NCI-H446 treated with DMSO at 0.1 percent for 48 hours (cell line): ENCODE data around the gene TOX2.

Experiments used
- DNase-seq: peaks from one replicate; lab custom pipeline; 2025; lab: John Stamatoyannopoulos, UW

TOX2 gene

DNA sequence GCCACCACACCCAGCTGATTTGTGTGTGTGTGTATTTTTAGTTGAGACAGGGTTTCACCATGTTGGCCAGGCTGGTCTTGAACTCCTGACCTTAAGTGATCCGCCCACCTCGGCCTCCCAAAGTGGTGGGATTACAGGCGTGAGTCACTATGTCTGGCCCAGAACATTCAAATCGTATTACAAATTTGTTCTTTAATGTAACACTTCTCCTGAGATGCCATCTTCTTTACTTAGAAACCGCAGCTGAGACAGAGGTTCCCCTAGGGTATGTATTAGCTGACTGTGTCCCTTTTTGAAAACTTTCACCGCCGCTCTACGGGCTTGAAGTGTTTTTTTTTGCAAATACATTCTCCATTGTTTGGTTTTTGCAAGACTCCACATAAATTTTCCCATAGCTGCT lies 62.6 kb downstream of the TOX2 start:
- no peak for DNase-seq

DNA sequence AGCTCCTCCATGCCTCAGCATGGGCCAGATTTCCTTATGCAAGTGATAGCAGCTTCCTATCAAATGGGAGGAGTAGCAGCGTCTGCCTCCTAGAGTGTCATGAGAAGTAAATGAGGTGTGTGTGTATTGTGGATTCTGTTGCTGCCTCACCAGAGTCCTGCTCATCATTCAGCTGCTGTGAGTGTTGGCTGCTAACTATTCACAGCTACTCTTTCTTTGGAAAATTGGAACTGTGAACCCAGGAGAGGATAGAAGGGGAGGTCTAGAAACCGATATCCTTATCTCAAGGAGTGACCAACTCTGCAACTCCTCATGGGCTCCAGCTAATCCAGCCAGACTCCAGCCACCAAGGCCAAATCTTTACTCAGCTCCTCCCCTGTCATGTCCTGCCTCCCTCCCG lies 63.3 kb downstream of the TOX2 start:
- no peak for DNase-seq

DNA sequence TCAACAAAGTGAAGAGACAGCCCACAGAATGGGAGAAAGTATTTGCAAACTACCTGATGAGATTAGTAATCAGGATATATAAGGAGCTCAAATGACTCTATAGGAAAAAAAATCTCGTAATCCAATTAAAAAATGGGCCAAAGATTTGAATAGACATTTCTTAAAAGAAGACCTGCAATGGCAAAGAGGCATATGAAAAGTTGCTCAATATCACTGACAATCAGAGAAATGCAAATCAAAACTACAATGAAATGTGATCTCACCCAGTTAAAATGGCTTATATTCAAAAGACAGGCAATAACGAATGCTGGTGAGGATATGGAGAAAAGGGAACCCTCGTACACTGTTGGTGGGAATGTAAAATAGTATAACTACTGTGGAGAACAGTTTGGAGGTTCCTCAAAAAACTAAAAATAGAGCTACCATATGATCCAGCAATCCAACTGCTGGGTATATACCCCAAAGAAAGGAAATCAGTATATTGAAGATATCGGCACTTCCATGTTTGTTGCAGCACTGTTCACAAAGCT lies 65.0 kb downstream of the TOX2 start:
- no peak for DNase-seq

DNA sequence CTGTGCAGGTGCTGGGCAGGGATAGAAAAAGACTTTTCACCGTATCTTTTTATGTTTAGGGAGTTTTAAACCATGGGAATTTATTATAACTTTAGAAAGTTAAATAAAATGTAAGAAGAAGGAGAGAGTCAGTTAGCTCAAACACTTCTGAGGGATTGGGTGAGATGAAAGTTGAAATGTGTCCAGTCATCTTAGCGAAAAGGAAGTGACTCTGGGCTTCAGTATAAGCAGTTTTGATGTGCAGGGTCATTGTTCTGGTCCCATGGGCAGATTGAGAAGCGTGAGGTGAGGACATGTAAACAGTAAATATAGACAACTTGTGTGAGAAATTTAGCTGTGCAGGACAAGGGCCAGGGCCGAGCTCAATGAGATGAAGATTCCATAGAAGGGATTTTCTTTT lies 66.9 kb downstream of the TOX2 start:
- DNase-seq = no peak

DNA sequence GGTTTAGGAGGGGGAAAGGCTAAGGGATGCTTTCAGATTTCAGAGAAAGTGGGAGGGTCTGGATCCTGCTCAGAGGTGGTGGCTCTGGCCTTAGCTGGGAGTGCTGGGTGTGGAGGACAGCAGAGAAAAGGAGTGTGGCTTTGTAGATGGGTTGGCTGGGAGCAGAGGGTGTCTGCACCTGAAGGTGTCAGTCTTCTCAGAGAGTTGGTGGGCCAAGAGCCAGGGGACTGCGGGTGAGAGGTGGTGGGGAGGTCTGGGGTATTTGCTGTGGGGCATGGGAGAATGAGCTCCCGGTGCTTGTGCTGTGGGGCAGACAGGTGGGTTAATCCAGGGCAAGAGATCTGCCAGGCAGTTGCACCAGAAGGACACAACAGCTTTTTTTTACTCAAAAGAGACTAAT lies 67.4 kb downstream of the TOX2 start:
- DNase-seq = no peak

DNA sequence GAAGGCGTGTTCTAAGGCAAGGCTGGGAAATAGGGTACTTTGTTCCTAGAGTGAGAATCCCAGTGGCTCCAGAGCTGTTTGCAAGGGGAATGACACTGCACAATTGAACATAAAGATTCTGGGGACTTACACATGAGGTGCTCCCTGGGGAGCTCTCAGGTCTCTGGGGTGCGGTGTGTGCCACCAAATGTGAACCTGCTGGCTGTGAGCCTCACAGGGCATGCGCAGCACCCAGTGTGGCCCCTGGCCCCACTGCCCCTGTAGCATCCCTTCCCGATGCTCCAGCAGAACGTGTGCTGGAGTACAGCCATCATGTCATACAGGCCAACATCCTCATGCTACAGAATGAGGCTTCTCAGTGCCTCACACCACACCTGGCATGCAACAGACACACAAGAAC lies 68.2 kb downstream of the TOX2 start:
- no peak for DNase-seq

DNA sequence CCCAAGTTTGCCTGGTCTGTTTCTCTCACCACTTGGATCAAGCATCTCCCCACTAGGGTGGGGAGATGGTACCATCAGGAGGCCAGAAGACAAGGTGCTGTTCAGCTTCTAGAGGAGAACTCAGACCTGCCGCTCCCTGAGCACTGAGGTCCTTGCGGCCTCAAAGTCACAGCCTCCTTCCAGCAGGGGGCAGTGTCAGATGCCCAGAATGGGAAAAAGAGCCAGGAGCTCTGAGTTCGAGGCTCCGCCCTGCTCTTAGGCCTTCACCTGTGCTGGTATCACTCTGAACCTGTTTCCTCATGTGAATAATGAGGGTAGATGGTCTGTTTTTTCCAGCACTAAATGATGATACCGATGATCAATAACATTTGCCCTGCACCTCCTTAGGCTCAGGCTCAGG lies 68.7 kb downstream of the TOX2 start:
- DNase-seq = no peak

DNA sequence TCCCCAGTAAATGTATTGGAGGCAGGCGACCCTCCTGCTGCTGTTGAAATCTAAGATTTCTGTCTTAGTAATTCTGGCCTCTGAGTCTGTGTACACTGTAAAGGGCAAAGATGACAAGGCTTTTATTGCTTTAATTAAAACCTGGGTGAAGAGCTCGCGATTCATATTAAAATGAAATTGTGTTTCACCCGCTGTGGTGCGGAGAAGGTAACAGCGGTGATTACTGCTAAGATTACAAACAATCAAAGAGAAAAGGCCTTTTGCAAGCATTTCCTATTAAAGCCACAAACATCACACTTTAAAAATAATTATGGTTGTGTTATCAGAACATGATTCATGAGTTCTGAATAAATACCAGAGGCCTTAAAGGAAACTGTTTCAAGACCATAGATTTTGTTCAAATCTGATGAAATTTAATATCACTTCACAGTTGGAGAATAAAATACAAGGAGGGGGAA lies 69.3 kb downstream of the TOX2 start:
- no peak for DNase-seq

DNA sequence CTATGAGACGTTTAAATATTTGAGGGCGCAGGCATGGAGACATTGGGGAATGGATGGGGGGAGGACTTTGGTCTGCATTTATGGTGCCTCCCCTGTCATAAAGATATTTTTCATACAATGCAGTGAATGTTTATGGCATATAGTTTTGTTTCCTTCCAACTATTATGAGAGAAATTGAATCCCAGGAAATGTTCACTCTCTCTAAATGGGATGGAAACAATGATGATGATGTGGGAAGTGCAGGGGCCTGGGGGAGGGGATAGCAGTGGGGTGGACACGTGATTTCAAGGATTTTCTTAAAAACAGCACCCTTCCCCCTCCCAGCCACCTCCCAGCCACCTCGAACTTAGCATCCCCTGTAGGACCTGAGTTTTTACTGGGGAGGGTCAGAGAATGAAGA lies 69.9 kb downstream of the TOX2 start:
- no peak for DNase-seq

DNA sequence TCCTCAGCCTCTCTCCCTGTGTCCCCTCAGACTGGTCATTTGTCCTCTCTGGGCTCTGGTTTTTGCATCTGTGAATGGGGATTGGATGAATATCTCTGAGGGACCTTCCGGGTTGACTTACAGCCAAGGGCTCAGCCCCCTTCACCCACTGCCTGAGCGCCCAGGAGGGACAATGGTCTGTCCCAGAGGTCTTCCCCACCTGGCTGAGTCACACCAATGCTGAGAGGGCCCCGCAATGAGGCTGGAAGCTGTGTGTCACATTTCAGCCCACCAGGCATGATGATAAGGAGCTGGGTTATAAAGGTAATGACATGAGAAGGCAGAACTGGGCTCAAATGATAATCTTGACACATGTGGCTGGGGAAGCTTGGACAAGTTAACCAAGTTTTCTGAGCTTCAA lies 70.5 kb downstream of the TOX2 start:
- DNase-seq = no peak

DNA sequence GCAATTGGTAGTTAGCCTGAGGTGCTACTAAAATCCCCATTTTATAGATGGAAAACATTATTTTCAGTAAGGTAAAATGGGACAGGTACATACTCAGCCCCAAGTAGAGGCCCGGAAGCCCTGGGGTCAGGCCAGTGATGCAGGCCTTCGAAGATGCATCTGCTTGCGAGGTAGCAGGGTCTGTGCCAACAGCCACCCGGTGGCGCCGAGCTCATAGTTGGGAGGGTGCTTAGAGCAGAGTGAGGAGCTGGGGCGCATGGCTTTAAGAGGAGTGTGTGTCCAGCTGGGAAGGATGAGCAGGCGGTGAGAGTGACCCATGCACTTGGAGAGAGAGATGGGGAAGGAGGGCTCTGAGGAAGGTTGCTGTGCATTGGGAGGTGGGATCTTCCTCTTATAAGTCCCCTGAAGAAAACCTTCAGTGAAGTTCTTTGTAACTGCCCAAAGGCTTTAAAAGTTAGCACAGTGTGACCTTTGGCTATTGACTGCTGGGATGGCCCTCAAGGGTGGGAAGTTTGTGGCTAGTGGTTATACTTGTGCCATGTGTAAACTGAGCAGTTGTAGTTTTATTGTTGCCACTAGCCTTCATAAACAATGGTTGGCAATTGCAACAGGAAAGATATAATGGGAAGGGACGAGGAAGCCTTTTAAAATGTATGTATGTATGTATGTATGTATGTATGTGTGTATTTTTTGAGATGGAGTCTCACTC lies 71.1 kb downstream of the TOX2 start:
- DNase-seq = no peak

DNA sequence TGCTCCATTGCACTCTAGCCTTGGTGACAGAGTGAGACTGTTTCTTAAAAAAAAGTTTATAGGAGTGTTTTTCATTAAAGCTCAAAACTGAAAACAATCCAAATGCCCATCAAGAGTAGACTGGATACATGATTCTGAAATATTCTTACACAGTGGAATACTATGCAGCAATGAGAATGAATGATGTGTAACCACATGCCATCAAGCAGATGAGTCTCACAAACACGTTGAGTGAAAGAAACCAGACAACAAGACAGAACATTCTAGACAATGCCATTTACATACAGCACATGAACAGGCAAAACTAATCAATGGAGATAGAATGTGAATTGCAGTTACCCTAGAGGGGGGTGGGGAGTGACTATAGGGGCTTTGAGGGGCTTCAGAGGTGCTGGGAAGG lies 72.4 kb downstream of the TOX2 start:
- no peak for DNase-seq

DNA sequence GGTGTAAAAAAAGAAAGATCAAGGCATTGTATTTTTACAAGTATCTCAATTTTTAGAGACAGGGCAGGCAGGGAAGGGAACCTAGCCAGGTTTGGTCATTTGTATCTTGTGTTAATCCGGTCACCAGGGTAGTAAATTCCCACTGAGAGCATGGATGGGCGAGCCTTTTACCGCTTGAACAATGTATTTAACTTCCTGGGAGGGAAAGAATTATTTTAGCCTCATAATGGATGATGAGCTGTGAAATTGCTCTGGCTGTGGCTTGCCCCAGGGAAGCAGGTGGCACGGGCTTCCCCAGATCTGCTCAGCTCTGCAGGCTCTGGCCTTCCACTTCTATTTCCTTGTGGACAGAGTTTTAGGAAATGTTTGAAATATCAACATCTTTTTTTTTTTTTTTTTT lies 72.9 kb downstream of the TOX2 start:
- no peak for DNase-seq

DNA sequence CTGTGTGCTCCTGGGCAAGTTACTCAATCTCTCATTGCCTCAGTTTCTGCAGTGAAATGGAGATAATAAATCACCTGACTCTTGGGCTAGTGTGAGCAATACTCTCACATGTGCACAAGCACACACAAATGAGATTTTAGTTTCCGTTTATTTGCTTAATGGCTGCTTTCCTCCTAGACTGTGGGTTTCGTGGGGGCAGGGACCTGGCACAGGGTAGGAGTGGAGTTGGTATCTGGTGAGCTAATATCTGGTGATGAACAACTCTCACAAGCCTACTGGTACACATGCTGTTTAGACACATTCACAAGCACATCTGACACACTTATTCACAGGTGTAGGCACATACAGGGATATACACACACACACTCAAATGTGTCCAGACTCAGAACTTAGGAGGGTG lies 73.8 kb downstream of the TOX2 start:
- no peak for DNase-seq

DNA sequence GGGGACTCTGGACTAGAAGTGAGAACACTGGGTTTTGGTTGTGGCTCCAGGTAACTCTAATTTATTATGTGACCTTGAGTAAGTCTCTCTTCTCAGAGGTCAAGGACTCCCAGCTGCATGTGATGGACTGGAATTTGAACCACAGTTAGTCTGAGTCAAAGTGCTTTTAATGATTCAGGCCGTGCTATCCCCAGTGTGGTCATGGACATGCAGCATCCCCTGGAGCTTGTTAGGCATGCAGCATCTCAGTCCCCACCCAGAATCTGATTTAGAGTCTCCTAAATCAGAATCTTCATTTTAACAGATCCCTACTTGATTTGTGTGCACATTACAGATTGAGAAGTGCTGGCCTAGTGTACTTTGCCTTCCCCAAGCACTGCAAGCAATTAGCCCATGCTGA lies 74.2 kb downstream of the TOX2 start:
- DNase-seq = no peak

DNA sequence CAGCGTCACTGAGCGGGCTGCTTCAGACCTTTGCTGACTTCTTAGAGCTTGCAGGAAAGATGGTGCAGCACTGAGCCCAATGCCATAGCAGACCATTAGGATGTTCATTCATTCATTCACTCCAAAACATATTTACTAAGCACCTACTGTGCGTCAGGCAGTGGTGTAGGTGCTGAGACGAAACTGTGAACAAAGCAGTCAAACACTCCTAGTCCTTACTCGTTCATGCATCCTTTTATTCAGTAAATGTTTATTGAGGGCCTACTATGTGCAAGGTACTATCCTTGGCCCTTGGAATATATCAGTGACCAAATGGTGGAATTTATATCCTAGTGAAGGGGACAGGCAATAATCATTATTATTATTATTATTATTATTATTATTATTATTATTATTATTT lies 76.6 kb downstream of the TOX2 start:
- DNase-seq = no peak

DNA sequence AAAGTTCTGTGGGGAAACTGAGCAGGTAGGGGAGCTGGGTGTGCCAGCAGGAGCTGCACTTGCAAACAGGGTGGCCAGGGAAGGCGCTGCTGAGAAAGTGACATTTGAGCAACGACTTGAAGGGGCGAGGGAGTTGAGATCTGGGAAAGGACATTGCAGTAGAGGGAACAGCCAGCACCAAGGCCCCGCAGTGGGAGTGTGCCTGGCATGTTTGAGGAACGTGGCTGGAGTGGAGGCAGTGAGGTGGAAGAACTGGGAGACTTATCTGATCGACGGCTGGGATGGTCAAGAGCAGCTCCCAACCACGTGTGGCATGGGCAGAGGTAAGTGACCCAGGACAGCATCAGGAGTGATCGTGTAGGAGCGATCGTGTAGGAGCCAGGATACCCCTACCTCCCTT lies 77.3 kb downstream of the TOX2 start:
- no peak for DNase-seq

DNA sequence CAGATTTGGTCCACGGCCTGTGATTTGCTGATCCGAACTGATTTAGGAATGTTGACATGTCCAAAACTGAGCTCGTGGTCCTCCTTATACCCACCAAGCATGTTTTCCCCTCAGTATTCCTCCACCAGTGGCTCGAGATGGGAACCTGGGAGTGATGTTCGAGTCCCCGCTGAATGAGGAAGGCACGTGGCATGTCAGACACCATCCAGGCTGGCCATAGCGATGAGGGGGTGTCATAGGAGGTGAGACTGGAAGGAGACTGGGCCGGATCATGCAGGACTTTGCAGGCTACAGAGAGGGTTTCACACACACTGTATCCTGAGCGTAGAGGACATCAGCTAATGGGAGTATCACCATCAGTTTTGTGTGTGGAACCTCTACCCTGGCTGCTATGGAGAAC lies 78.2 kb downstream of the TOX2 start:
- no peak for DNase-seq

DNA sequence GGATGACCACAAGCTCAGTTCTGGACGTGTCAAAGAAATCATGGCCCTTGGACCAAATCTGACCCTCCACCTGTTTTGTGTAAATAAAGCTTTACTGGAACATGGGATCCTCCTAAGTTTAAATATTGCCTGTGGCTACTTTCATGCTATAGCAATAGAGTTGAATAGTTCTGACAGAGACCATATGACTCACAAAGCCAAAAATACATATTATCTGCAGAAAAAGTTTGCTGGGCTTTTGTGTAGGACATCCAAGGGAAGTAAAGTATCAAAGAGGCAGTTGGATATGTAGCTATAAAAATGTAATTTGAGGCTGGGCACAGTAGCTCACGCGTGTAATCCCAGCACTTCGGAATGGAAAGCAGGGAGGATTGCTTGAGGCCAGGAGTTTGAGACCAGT lies 78.9 kb downstream of the TOX2 start:
- no peak for DNase-seq

DNA sequence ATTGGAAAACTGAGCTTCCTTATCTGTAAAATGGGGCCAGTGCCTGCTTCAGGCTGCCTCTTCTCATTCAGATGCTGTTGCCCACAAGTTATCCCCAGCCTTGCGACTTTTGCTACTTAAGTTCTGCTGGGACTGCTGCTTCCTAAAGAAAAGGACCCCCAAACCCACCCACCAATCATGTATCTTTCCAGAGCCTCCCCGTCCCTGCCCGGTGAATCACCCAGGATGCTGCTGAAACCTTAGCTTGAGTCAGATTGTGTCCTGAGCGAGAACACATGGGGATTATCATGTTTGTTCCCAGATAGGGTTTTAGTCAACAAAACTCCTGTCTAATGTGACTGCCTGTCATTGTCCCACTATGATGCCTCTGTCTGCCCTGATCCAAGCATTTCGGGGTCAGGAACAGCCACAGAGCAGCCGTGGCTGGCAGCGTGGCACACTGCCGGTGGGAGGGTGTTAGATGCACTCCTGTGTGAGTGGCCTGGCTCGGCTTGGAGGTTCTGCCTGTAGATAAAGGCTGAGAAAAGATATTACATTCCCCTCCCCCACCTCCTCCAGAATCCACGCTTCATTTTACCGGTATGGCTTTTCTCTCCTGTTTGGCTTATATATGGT lies 79.9 kb downstream of the TOX2 start:
- no peak for DNase-seq

DNA sequence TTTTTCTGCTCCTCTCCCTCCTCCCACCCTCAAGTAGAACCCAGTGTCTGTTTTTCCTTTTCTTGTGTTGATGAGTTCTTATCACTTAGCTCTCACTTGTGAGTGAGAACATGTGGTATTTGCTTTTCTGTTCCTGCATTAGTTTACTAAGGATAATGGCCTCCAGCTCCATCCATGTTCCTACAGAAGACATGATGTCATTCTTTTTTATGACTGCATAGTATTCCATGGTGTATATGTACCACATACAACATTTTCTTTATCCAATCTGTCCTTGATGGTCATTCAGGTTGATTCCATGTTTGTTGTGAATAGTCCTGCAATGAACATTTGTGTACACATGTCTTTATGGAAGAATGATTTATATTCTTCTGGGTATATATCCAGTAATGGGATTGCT lies 81.0 kb downstream of the TOX2 start:
- no peak for DNase-seq

DNA sequence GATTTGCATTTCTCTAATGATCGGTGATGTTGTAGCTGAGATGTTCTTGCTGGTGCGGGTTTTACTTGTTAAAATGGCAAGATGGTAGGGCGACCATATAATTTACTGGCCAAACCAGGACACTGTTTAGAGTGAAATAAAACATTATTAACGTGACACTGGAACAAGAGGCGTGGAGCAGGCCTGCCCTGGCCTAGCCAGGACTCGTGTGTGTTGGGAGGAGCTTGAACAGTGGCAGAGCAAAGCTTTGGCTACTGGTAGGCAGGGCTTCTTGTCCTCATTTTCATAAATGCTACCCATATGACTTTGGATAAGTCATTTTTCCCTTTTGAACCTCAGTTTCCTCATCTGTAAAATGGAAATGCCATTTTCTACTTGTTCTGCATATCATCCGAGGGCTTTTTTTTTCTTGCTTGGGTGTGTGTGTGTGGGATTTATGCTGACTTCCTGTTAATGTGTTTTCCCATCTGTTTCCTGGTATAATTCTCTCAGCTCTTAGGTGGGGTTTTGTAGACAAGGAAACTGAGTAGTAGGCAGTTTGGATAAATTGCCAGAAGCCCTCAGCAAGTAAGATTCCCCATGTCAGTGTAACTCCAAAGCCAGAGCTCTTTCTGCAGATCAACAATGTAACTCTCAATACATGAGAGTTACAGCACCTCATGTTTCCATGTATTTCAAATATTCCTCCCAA lies 81.7 kb downstream of the TOX2 start:
- no peak for DNase-seq

DNA sequence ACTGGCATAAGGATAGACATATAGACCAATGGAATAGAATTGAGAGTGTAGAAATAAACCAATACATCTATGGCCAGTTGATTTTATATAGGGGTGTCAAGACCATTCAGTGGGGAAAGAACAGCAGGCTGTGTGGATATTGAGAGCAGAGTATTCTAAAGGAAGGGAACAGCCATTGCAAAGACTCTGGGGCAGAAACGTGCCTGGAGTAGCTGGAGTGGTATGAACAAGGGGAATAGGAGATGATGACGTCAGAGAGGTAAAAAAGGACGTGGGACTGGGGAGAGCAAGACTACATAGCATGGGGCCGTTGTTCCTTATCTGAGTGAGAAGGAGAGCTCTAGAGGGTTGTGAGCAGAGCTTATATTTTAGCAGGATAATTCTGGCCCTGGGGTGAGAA lies 85.2 kb downstream of the TOX2 start:
- DNase-seq = no peak
